H1 (cell line): Measurements from ENCODE around the gene TEX22.

Source experiments
- CTCF ChIP-seq, 3 experiments: IDR thresholded peaks; 1 replicate in 2 of 3; 2 replicates in 1 of 3; pipeline versions ENCODE4 v1.5.1 to v1.6.1; 2011; ENCODE audit warnings: low read length in 3 of 3, mild to moderate bottlenecking in 3 of 3, inconsistent platforms in 2 of 3, low read depth in 1 of 3, moderate library complexity in 1 of 3; ENCODE audit not compliant: insufficient read depth in 1 of 3; ENCODE audit errors: control extremely low read depth in 1 of 3
- EZH2 ChIP-seq: fragments of 200-600 bp; sonication (generic); IDR thresholded peaks from 2 replicates; pipeline ENCODE4 v1.7.1; 2012; ENCODE audit warnings: low read depth, mild to moderate bottlenecking, moderate library complexity, low read length, inconsistent platforms; ENCODE audit not compliant: severe bottlenecking
- JUN ChIP-seq: IDR thresholded peaks from 2 replicates; pipeline ENCODE4 v1.6.1; 2011; ENCODE audit warnings: low read depth, mild to moderate bottlenecking, improper control_type of control experiment, low read length
- MAX ChIP-seq: IDR thresholded peaks from 2 replicates; pipeline ENCODE4 v1.6.1; 2012; ENCODE audit warnings: inconsistent platforms
- POLR2A ChIP-seq, 2 experiments: IDR thresholded peaks; 1 replicate in 1 of 2; 2 replicates in 1 of 2; pipeline ENCODE4 v1.6.1; 2011; ENCODE audit warnings: low read depth in 2 of 2, low read length in 2 of 2, mild to moderate bottlenecking in 2 of 2; ENCODE audit errors: control extremely low read depth in 1 of 2
- POLR2AphosphoS5 ChIP-seq: IDR thresholded peaks from 2 replicates; pipeline ENCODE4 v1.6.1; 2011; ENCODE audit warnings: low read depth, low read length
- RFX5 ChIP-seq: IDR thresholded peaks from 2 replicates; pipeline ENCODE4 v1.6.1; 2011; ENCODE audit warnings: low read depth, low read length, improper control_type of control experiment, borderline replicate concordance
- SP2 ChIP-seq: IDR thresholded peaks from 2 replicates; pipeline ENCODE4 v1.6.1; 2012; ENCODE audit warnings: mild to moderate bottlenecking, low read length, inconsistent platforms
- TAF1 ChIP-seq: IDR thresholded peaks from 2 replicates; pipeline ENCODE4 v1.6.1; 2011; ENCODE audit warnings: mild to moderate bottlenecking, low read depth, low read length
- TF ChIP-seq, protein P1 (sequence below): IDR thresholded peaks from 2 replicates; pipeline ENCODE4 v1.6.1; 2011; ENCODE audit warnings: low read depth, mild to moderate bottlenecking, low read length; ENCODE audit not compliant: insufficient read depth

DNA sequence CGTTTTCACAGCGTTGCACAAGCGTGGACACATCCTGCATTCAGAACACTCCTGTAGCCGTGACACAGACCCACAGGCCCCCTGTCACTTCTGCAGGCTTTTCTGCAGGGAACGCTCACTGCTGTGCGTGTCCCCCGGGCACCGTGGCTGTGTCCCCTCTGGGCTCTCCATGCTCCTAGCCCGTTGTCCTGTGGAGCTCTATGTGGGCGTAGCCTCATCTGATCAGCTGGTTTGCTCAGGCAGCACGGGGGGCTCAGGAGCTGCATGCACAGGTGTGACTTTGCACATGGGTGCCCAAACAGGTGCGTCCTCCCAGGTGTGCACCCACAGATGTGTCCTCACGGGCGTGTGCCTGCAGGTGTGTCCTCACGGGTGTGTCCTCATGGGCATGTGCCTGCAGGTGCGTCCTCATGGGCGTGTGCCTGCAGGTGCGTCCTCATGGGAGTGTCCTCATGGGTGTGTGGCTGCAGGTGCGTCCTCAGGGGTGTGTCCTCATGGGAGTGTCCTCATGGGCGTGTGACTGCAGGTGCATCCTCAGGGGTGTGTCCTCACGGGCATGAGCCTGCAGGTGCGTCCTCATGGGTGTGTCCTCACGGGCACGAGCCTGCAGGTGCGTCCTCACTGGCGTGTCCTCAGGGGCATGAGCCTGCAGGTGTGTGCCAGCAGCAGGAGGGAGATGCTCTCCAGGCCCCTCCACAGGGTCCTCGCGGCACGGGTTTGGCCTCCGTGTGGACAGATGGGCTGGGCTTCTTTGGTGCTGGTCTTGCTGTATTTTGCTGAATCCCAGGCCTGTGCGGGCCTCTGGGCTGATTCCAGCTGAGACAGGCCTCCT, 38.8 kb downstream of the TEX22 start:
- TF ChIP-seq MAX = no peak
- no peak for TF ChIP-seq CTCF (IDR thresholded peaks at IDR 0.05; ENCODE audit: control extremely low read depth in 1 of 3, insufficient read depth in 1 of 3, low read depth in 1 of 3, low read length in 3 of 3)
- TF ChIP-seq SP2 = no peak
- no peak for TF ChIP-seq POLR2A (IDR thresholded peaks at IDR 0.05; ENCODE audit: control extremely low read depth in 1 of 2, low read depth in 2 of 2, low read length in 2 of 2)
- TF ChIP-seq, protein P1, sequence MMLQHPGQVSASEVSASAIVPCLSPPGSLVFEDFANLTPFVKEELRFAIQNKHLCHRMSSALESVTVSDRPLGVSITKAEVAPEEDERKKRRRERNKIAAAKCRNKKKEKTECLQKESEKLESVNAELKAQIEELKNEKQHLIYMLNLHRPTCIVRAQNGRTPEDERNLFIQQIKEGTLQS = no peak
- no peak for TF ChIP-seq EZH2
- TF ChIP-seq JUN = no peak
- TF ChIP-seq TAF1 = no peak
- TF ChIP-seq POLR2AphosphoS5 = no peak; the same call in 1 of the 2 replicates
- no peak for TF ChIP-seq RFX5
